Heart right ventricle (tissue), 16 donors: ENCODE data around the gene PTCD2. TPM values are rescaled to one million over a fixed set of nuclear protein-coding genes. Genes with fewer than 3 reads are reported as not detected.

Experiments used
- ATAC-seq, 8 donors: fragments of 200-7000 bp; cut with Tn5 transposase; one replicate each; pipeline ENCODE4 v1.9.1; 2020; ENCODE audit warnings: mild to moderate bottlenecking in 8 of 8, moderate library complexity in 8 of 8, moderate number of reproducible peaks in 1 of 8
- DNase-seq, 2 donors: peaks; one replicate each; pipeline ENCODE4 v3.0.0-alpha.2; 2020
- H3K27ac ChIP-seq, 10 donors: fragments of 200-600 bp; sonication (generic) in 2 of 10; one replicate each; pipeline versions ENCODE4 v1.5.0 to v1.8.0; 2020 to 2022; ENCODE audit warnings: mild to moderate bottlenecking in 3 of 10
- H3K27me3 ChIP-seq, 7 donors: fragments of 200-600 bp; one replicate each; pipeline ENCODE4 v1.8.0; 2021 to 2022; ENCODE audit warnings: mild to moderate bottlenecking in 2 of 7
- H3K36me3 ChIP-seq, 9 donors: fragments of 200-600 bp; sonication (generic) in 1 of 9; one replicate each; pipeline versions ENCODE4 v1.5.0 to v1.8.0; 2020 to 2022; ENCODE audit warnings: mild to moderate bottlenecking in 2 of 9
- H3K4me1 ChIP-seq, 9 donors: fragments of 200-600 bp; sonication (generic) in 1 of 9; one replicate each; pipeline versions ENCODE4 v1.5.0 to v1.8.0; 2020 to 2022; ENCODE audit warnings: mild to moderate bottlenecking in 4 of 9
- H3K4me3 ChIP-seq, 10 donors: fragments of 200-600 bp; sonication (generic) in 2 of 10; one replicate each; pipeline versions ENCODE4 v1.5.0 to v1.8.0; 2020 to 2022; ENCODE audit warnings: mild to moderate bottlenecking in 7 of 10, moderate library complexity in 2 of 10
- H3K9me3 ChIP-seq, 11 donors: fragments of 200-600 bp in 10 of 11; sonication (generic) in 2 of 11; one replicate each; pipeline versions ENCODE4 v1.5.0 to v1.8.0; 2013 to 2022; ENCODE audit warnings: mild to moderate bottlenecking in 2 of 11, control low read depth in 1 of 11, moderate library complexity in 1 of 11
- CTCF ChIP-seq, 9 donors: fragments of 200-600 bp; sonication (generic) in 2 of 9; IDR thresholded peaks; one replicate each; pipeline versions ENCODE4 v1.5.0 to v1.8.0; 2021 to 2022; ENCODE audit warnings: antibody characterized with exemption in 9 of 9, mild to moderate bottlenecking in 5 of 9, moderate library complexity in 1 of 9
- WGBS, 2 donors: extraction: QIAGEN DNeasy Blood & Tissue Kit; methylation state at CpG; one replicate each; pipeline ENCODE4 v1.1.7; 2013; ENCODE audit warnings: inconsistent platforms in 1 of 2; 5-methylcytosine and 5-hydroxymethylcytosine counted together
- intact Hi-C, 10 donors: fragments of 100-400 bp; cut with DNase I; formaldehyde crosslinking; loops; one replicate each; pipeline versions ENCODE4 v1.11.1 to v1.14.2; 2022
- polyA plus RNA-seq, 2 donors: library from polyadenylated mRNA; stranded (reverse); fragments of 200-250 nt; gene quantifications; one replicate each; pipeline ENCODE4 v1.2.3, GENCODE V29; 2013
- total RNA-seq, 10 donors: library from RNA; stranded (reverse); fragmentation: NEBNext Ultra II Directional in 3 of 10; extraction: Animal tissue kit (Norgen Biotek cat#: 25700) in 3 of 10; gene quantifications; one replicate each; pipeline versions ENCODE4 v1.2.1 to v1.2.4, GENCODE V29; 2021 to 2023
- donor health status: Arrhythmogenic right ventricular cardiomyopathy.
- donor health status: ischemic (EF 13 %, LVEDD 7.1; RV severe dilation, severe dysfunction).
- donor health status: healthy with polysubstance abuse.
- donor health status: DM: no; HTN: yes; CAD: no.
- donor health status: DM: no; HTN: no; CAD: no.
- donor health status: ischemic (EF 25% LVEDD 6.9; RV normal size, moderate dysfunction).
- donor health status: ischemic (EF 25% LVEDD 5.7; RV mildly dilated, moderate dysfunction).
- donor health status: healthy.
- donor health status: DM: yes; HTN: yes; CAD: no.
- donor health status: Ischemic cardiomyopathy.
- donor health status: ischemic (EF 35%, LVEDD 5.7; RV mildly dilated, moderate dysfunction).
- donor health status: nonischemic (EF 11% LVEDD 7.7; RV severe dilation, severe dysfunction).
- donor health status: DM: yes; HTN: yes; CAD: no.
- donor health status: PGD.
- donor health status: ischemic (EF 29% LVEDD 5.4; RV normal size, mild dysfunction).
- donor health status: nonischemic (EF 23%, LVEDD 6.1; RV moderate dilation, normal function).

PTCD2 gene
- total and polyA plus RNA-seq, 12 donors: 1.8 to 28.9 (median 20.5) TPM

- peaks cover 0 to 11% (median 0%) of the 10 kb centered on the region in 11 donors for H3K9me3 ChIP-seq
- H3K27ac ChIP-seq: no peak overlapping the region
- no peak overlapping the region for H3K4me3 ChIP-seq
- WGBS, 2 donors: 68 to 70% methylated on average over 3 of the region's 3 CpGs
- no peak for DNase-seq
- no peaks in the 10 kb centered on the region for H3K27me3 ChIP-seq
- peak in 4 of 8 donors; percentile 49 to 57 (median 54) for ATAC-seq
- intact Hi-C loops: no loop called here
- TF ChIP-seq CTCF (IDR thresholded peaks at IDR 0.05): no peak
- peaks cover 0 to 21% (median 14%) of the 10 kb centered on the region in 9 donors for H3K4me1 ChIP-seq
- no peaks in the 10 kb centered on the region for H3K36me3 ChIP-seq
These were observed 86.9 kb downstream of the PTCD2 start for GRCh38 chr5:72407078-72407477.

- Histone ChIP-seq H3K27ac (no peak overlapping the region), H3K4me1 (peaks cover 0 to 17% (median 9%) of the 10 kb centered on the region in 9 donors), H3K36me3 (no peaks in the 10 kb centered on the region), H3K9me3 (peaks cover 0 to 10% (median 0%) of the 10 kb centered on the region in 11 donors), H3K27me3 (no peaks in the 10 kb centered on the region), H3K4me3 (no peak overlapping the region)
- intact Hi-C loops: no loop called here
- TF ChIP-seq CTCF (IDR thresholded peaks at IDR 0.05): no peak
- 90 to 93% methylated on average over 2 of the region's 2 CpGs for WGBS, 2 donors
- DNase-seq: no peak
- no peak for ATAC-seq
These were observed 87.4 kb downstream of the PTCD2 start for GRCh38 chr5:72407541-72407940.

- Histone ChIP-seq H3K27ac (peak overlapping the region in 1 of 10 donors; percentile 1), H3K27me3 (no peaks in the 10 kb centered on the region), H3K4me3 (no peak overlapping the region), H3K4me1 (peaks cover 0 to 11% (median 3%) of the 10 kb centered on the region in 9 donors), H3K36me3 (no peaks in the 10 kb centered on the region), H3K9me3 (peaks cover 0 to 10% (median 0%) of the 10 kb centered on the region in 11 donors)
- intact Hi-C loops: no loop called here
- no peak for DNase-seq
- no peak for TF ChIP-seq CTCF (IDR thresholded peaks at IDR 0.05)
- ATAC-seq: no peak
- 93% methylated on average over 5 of the region's 5 CpGs for WGBS, 2 donors
These were observed 88.0 kb downstream of the PTCD2 start for GRCh38 chr5:72408127-72408526.

GRCh38 chr5:72408603-72409002 is 88.4 kb downstream of the PTCD2 start:
- WGBS, 2 donors: 48 to 53% methylated on average over 4 of the region's 4 CpGs
- Histone ChIP-seq H3K27ac (peak overlapping the region in 1 of 10 donors; percentile 1), H3K4me1 (peaks cover 0 to 7% (median 0%) of the 10 kb centered on the region in 9 donors), H3K27me3 (no peaks in the 10 kb centered on the region), H3K4me3 (no peak overlapping the region), H3K36me3 (no peaks in the 10 kb centered on the region), H3K9me3 (peaks cover 0 to 10% (median 0%) of the 10 kb centered on the region in 11 donors)
- no peak for DNase-seq
- TF ChIP-seq CTCF (IDR thresholded peaks at IDR 0.05): no peak
- ATAC-seq: peak in 4 of 8 donors; percentile 39 to 65 (median 48)
- intact Hi-C loops: no loop called here
